ENCODE data around the gene E2F4.
A peak's percentile ranks its signal among the peaks of the same experiment; 100 is the strongest.

Gene E2F4

GRCh38 chr16:67157106-67157748 lies 34.7 kb upstream of the E2F4 start:
- Histone ChIP-seq H3K79me2 (ENCODE audit: low read length) (peaks cover 17% of the 10 kb centered on the region), H3K9me3 (replicated peaks; ENCODE audit: insufficient read depth, low read length) (no peaks in the 10 kb centered on the region), H3F3A (ENCODE audit: insufficient read depth, low read length) (peaks cover 26% of the 10 kb centered on the region), H3K4me3 (ENCODE audit: low read length) (no peak overlapping the region), H3K9ac (ENCODE audit: low read length) (no peak overlapping the region), H3K9me2 (replicated peaks; ENCODE audit: insufficient read depth, low read length) (no peaks in the 10 kb centered on the region), H4K20me1 (ENCODE audit: insufficient read depth, low read length) (no peaks in the 10 kb centered on the region), H3K4me2 (ENCODE audit: low read depth, low read length) (no peak overlapping the region), H3K4me1 (ENCODE audit: low read length) (peaks cover 18% of the 10 kb centered on the region), H3K27ac (ENCODE audit: low read length) (peak overlapping the region; percentile 100; the same call in 1 of the 2 replicates), H3K36me3 (replicated peaks; ENCODE audit: insufficient read depth, low read length) (no peaks in the 10 kb centered on the region), H3K27me3 (replicated peaks; ENCODE audit: insufficient read depth, low read length) (no peaks in the 10 kb centered on the region), H2AFZ (ENCODE audit: low read length) (no peak overlapping the region)
- TF ChIP-seq EZH2 (optimal IDR thresholded peaks at IDR 0.05; ENCODE audit: low read depth, low read length) = no peak
- no peak for TF ChIP-seq CTCF (IDR thresholded peaks at IDR 0.05; ENCODE audit: low read length)
- TF ChIP-seq EZH2phosphoT487 (IDR thresholded peaks at IDR 0.05; ENCODE audit: low read length) = no peak
- DNase-seq = no peak

- peak; percentile 46 for DNase-seq
- H3K79me2 ChIP-seq (ENCODE audit: low read length) = peaks cover 17% of the 10 kb centered on the region
- no peaks in the 10 kb centered on the region for H3K9me3 ChIP-seq (replicated peaks; ENCODE audit: insufficient read depth, low read length)
- no peaks in the 10 kb centered on the region for H3K9me2 ChIP-seq (replicated peaks; ENCODE audit: insufficient read depth, low read length)
- TF ChIP-seq EZH2 (optimal IDR thresholded peaks at IDR 0.05; ENCODE audit: low read depth, low read length) (no peak), EZH2phosphoT487 (IDR thresholded peaks at IDR 0.05; ENCODE audit: low read length) (no peak)
- H4K20me1 ChIP-seq (ENCODE audit: insufficient read depth, low read length) = no peaks in the 10 kb centered on the region
- peak overlapping the region; percentile 99 for H3K9ac ChIP-seq (ENCODE audit: low read length)
- no peaks in the 10 kb centered on the region for H3K27me3 ChIP-seq (replicated peaks; ENCODE audit: insufficient read depth, low read length)
- H3K4me2 ChIP-seq (ENCODE audit: low read depth, low read length) = peak overlapping the region; percentile 97
- H3K36me3 ChIP-seq (replicated peaks; ENCODE audit: insufficient read depth, low read length) = no peaks in the 10 kb centered on the region
- H3F3A ChIP-seq (ENCODE audit: insufficient read depth, low read length) = peaks cover 26% of the 10 kb centered on the region
- peaks cover 18% of the 10 kb centered on the region for H3K4me1 ChIP-seq (ENCODE audit: low read length)
- no peak overlapping the region for H2AFZ ChIP-seq (ENCODE audit: low read length)
- H3K27ac ChIP-seq (ENCODE audit: low read length) = peak overlapping the region; percentile 100
- peak overlapping the region; percentile 96 for H3K4me3 ChIP-seq (ENCODE audit: low read length)
These were observed 33.9 kb upstream of the E2F4 start for GRCh38 chr16:67157892-67158635.

- Histone ChIP-seq H3K27me3 (replicated peaks; ENCODE audit: insufficient read depth, low read length) (no peaks in the 10 kb centered on the region), H3K4me3 (ENCODE audit: low read length) (peak overlapping the region; percentile 96), H3K4me1 (ENCODE audit: low read length) (peaks cover 22% of the 10 kb centered on the region), H3K9ac (ENCODE audit: low read length) (peak overlapping the region; percentile 99), H3F3A (ENCODE audit: insufficient read depth, low read length) (peaks cover 26% of the 10 kb centered on the region), H3K79me2 (ENCODE audit: low read length) (peaks cover 17% of the 10 kb centered on the region), H2AFZ (ENCODE audit: low read length) (peak overlapping the region; percentile 22), H3K36me3 (replicated peaks; ENCODE audit: insufficient read depth, low read length) (no peaks in the 10 kb centered on the region), H4K20me1 (ENCODE audit: insufficient read depth, low read length) (no peaks in the 10 kb centered on the region), H3K9me3 (replicated peaks; ENCODE audit: insufficient read depth, low read length) (no peaks in the 10 kb centered on the region), H3K4me2 (ENCODE audit: low read depth, low read length) (peak overlapping the region; percentile 97), H3K27ac (ENCODE audit: low read length) (peak overlapping the region; percentile 100), H3K9me2 (replicated peaks; ENCODE audit: insufficient read depth, low read length) (no peaks in the 10 kb centered on the region)
- peak; percentile 94 for DNase-seq
- TF ChIP-seq EZH2 (optimal IDR thresholded peaks at IDR 0.05; ENCODE audit: low read depth, low read length) (no peak), EZH2phosphoT487 (IDR thresholded peaks at IDR 0.05; ENCODE audit: low read length) (no peak), CTCF (IDR thresholded peaks at IDR 0.05; ENCODE audit: low read length) (no peak)
These were observed 33.0 kb upstream of the E2F4 start for GRCh38 chr16:67158637-67159600.

Measured in MM.1S (cell line).